GM19043 (cell line): ENCODE data around the gene DUSP9.
"Not testable (repeated sequence)": the region's sequence is repeated elsewhere in the genome, so short reads cannot be mapped to it uniquely, and the experiment has no call there.

ENCODE experiments used
- ATAC-seq: cut with Tn5 transposase; IDR thresholded peaks from one replicate; pipeline ENCODE4 v1.9.1; 2021; ENCODE audit warnings: low read depth; ENCODE audit not compliant: unreplicated experiment

Gene DUSP9

DNA sequence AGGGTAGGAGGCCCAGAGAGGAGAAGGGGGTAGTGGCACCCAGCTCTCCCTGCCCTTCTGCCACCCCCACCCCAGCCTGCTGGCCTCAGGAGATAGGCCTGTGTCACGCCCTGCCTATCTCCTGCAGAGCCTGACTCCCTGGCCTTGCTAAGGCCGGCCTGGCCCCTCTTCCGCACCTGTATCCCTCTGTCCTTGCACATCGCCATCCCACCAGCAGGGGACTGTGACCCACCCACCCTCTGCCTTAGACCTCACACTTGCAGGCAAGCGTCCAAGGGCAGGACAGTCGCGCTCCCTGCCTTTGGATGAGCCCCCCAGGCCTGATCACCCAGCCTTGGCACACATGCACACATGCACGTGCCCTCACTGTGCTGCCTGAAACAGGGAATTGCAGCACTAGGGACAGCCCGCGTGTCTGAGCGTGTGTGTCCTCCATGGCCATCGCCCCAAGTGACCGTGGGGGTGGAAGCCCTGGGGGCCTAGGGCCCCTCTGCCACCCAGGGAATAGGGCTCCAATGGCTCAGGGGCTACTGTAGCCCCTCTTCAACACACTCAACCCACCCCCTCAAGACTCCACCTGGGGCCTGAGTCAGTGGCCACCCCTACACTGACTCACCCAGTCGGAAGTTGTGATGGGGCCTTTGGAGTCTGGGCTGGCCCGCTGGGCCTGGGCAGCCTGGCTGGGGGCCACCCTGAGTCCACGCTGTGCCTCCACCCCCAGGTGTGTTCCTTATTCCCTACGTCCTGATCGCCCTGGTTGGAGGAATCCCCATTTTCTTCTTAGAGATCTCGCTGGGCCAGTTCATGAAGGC is 42.9 kb downstream of the DUSP9 start:
- no peak for ATAC-seq

DNA sequence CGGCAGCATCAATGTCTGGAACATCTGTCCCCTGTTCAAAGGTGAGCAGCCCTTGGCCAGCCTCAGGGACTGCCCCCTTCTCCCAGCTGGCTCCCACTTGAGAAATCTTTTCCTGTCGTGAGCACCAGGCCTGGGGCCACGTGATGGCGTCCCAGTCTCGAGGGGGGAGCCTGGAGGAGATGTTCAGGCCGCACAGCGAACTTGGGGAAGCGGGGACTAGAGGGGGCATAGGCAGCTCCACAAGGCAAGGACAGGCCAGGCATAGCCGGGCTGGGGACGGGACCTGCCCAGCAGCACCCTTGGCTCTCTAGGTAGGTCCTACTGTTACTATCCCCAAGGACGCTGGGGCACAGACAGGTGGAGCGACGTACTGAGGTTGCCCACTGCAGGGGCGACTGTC is 43.5 kb downstream of the DUSP9 start:
- no peak for ATAC-seq

DNA sequence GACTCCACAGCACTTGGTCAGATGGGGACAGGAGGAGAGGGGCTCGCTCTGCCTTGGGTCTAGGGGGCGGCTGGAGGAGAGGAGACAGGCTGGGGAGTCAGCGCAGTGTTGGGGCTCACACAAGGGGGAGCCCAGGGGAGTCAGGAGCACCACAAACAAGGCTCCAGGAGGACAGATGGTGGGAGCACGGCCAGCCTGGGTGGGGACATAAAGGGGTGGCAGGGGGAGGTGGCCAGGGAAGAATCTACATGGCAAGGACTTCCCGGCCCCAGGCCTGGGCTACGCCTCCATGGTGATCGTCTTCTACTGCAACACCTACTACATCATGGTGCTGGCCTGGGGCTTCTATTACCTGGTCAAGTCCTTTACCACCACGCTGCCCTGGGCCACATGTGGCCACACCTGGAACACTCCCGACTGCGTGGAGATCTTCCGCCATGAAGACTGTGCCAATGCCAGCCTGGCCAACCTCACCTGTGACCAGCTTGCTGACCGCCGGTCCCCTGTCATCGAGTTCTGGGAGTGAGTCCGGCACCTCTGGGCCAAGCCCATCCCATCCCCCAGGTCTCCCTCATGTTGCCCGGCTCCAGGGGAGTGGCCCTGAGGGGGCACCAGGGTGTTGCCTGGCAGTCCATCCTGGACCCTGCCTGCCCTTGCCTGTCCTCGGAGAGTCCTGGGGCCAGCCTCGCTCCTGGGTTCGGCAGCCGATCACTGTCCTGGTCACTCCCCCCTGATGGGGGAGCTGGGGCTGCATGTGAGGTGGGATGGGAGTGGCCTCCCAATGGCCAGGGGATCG is 44.2 kb downstream of the DUSP9 start:
- not testable (repeated sequence) for ATAC-seq

DNA sequence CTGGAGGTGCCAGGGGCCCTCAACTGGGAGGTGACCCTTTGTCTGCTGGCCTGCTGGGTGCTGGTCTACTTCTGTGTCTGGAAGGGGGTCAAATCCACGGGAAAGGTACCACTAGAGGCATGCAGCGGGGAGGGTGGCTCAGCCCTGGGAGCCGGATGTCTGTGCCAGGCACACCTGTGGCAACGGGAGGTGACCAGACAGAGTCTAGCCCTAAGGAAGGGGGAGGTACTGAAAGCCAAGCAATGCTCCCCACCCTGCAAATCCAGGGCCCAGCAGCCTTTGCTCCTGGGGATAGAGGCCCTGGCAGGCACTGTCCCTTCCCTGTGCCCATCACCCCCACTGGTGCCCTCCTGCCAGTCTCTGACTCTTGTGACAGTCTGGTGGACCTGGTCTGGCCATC is 45.0 kb downstream of the DUSP9 start:
- ATAC-seq = no peak

DNA sequence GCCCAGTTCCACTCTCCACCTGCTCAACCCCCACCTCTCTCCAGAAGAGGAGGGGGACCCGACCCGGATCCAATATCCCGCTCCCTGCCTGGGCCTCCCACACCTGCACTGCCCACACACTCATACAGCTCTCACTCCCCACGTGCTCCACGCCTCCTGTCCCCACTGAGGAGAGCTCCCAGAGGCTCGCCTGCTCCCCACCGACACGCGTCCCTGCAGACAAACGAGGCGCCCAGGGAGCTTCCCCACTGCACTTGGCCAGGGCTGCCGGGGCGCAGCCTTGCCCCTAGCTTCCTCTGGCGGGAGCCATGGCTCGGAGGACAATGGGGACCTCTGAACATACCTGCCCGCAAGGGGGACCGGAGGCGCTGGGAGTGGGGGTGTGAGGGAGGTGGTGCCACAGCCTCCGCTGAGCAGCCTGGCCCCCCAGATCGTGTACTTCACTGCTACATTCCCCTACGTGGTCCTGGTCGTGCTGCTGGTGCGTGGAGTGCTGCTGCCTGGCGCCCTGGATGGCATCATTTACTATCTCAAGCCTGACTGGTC is 45.7 kb downstream of the DUSP9 start:
- no peak for ATAC-seq

DNA sequence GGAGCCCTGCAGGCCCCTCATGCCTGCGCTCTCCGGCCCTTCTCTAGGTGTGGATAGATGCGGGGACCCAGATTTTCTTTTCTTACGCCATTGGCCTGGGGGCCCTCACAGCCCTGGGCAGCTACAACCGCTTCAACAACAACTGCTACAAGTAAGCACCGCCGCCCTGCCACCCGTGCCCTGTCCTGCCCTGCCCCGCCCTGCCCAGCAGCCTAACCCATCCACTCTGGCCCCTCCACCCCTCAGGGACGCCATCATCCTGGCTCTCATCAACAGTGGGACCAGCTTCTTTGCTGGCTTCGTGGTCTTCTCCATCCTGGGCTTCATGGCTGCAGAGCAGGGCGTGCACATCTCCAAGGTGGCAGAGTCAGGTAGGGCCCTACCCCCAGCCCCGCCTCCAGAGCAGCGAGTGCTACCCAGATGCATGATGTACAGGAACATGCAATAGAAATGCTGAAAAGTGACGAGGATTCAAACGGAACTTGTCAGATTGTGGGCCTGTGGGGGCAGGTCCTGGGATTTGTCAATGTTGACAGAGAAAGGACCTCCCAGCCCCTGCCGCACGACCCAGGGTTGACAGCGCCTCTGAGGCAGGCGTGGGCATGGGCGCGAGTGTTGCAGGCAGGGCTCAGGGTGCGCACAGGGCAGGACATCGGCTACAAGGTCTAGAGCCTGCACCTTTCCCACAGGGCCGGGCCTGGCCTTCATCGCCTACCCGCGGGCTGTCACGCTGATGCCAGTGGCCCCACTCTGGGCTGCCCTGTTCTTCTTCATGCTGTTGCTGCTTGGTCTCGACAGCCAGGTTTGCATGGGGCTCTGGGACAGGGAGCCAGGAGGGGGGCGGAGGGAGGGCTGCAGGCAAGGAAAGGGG is 46.4 kb downstream of the DUSP9 start:
- ATAC-seq = no peak

DNA sequence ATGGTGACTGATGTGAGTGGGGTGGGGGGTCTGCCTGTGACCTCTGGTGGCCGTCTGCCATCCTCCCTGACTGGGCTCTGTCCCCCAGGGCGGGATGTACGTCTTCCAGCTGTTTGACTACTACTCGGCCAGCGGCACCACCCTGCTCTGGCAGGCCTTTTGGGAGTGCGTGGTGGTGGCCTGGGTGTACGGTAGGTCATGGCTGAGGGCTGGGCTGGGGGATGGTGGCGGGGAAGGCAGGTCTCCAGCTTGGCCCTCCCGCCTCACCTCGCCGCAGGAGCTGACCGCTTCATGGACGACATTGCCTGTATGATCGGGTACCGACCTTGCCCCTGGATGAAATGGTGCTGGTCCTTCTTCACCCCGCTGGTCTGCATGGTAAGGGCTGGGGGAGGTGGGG is 47.3 kb downstream of the DUSP9 start:
- ATAC-seq = not testable (repeated sequence)

DNA sequence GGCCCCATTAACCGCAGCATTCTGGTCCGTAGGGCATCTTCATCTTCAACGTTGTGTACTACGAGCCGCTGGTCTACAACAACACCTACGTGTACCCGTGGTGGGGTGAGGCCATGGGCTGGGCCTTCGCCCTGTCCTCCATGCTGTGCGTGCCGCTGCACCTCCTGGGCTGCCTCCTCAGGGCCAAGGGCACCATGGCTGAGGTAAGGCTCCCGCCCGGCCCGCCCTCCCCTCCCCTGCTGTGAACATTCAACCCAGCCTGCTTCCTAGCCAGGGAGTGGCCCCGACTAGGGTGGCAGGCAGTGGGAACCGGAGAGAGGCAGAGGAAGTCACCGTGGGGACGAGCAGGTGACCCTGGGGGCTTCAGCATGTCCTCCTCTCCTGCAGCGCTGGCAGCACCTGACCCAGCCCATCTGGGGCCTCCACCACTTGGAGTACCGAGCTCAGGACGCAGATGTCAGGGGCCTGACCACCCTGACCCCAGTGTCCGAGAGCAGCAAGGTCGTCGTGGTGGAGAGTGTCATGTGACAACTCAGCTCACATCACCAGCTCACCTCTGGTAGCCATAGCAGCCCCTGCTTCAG is 47.8 kb downstream of the DUSP9 start:
- no peak for ATAC-seq

DNA sequence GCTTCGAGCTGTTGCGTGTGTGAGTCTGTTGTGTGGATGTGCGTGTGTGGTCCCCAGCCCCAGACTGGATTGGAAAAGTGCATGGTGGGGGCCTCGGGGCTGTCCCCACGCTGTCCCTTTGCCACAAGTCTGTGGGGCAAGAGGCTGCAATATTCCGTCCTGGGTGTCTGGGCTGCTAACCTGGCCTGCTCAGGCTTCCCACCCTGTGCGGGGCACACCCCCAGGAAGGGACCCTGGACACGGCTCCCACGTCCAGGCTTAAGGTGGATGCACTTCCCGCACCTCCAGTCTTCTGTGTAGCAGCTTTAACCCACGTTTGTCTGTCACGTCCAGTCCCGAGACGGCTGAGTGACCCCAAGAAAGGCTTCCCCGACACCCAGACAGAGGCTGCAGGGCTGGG is 49.1 kb downstream of the DUSP9 start:
- no peak for ATAC-seq

DNA sequence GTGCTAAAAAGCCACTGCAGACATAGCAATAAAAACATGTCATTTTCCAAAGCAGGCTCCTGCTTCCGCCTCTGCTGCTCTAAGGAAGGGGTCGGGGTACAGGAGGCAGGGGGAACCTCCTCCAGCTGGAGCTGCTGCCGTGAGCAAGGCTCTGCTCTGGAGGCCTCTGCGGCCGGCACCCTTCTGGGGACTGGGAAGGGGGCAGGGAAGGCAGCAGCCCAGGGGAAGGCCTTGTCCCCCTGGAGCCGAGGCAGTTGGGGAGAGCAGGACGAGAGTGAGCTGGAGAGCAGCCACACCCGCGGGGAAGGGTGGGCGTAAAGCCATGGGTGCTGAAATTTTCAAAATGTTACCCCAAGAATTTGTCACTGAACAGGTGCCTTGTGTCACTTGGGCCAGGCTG is 49.5 kb downstream of the DUSP9 start:
- not testable (repeated sequence) for ATAC-seq

DNA sequence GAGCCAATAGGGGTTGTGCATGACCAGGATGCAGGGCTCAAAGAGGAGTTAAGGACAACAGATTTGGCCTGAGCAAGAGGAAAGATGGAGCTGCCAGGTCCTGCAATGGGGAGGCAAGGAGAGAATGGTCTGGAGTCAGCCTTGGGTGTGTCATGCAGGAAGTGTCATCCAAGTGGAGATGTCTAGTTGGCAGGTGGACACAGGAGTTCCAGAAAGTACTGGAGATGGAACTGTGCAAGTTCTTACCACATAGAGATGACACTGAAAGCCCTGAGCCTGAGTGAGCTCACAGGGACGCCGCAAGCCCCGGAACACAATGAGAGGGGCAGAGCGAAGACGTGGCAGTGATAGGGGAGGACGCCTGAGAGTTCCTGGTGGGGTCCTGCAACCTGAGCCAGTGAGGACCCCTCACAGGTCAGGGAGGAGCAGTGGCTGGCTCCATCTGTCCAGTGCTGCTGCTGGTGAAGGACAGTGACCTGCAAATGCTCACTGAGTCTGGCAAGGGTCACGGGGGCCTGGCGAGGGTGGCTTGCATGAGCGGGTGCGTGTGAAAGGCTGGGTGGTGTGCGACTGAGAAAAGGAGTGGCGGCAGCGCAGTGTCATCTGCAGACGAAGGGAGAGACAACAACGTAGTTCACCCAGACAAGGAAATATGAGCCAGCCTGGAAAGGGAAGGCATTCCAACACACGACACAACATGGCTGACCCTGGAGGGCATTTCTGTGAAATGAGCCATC is 50.2 kb downstream of the DUSP9 start:
- ATAC-seq = not testable (repeated sequence)

DNA sequence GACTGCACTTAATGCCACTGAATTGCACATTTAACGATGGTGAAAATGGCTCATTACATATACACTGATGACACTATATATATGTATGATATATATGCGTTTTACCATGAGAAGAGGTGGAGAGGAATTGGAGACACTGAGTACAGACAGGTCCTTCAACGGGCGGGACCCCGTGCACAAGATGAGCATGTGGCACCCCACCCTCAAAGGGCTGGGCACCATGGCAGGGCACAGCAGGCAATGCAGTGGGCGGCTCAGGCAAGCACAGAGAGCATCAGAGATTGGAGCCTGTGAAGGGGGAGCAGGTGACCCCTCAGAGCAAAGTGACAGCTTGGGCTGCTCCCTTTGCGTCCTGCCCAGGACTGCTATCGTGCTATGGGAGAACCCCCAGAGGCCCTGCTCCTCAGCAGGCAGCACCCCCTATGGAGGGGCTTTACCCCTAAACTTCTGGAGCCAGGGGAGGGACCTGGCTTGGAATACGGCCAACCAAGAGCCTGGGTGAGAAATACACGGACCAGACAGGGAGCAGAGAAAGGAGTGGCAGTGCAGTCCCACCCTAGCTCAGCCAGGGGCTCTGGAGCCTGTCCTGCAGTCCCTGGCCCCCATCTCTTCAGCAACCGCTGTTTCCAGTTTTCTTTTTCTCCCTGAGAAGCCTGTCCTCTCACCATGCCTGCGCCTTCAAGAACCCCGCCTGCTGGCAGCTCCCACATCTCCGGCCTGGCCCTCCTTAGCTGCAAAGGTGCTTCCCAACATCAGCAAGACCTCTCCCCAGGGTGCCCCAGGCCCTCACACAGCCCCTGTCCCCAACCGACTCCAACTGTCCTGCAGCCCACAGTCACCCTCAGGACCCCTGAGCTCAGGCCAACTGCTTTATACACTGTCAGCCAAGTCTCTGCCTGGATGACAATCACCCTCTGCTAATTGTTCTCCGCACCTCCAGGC is 51.2 kb downstream of the DUSP9 start:
- ATAC-seq = no peak

DNA sequence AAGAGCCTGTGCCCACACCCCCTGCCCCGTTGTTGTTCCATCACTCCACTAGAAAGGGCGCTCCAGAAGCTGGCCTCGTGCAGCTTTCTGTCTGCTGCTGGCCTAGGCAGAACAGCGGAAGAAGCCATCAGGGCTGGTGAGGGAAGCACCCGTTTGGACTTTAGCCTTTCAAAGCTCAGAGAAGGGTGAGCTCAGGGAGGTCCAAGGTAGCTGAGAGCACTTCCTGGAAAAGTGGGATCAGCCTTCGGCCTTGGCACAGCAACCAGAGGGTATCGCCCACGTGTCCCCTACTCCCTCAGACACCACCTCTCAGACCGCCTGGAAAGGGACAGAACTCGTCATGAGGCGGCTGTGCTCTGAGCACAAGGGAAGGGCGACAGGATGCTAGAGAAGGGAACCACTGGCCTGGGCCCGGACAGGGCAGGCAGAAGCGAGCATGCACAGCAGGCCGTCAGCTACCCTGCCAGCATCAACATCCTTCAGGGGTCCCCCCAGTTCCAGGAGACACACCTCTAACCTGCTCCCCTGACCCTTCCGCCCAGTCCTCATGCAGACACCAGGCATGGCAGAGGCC is 52.3 kb downstream of the DUSP9 start:
- not testable (repeated sequence) for ATAC-seq

DNA sequence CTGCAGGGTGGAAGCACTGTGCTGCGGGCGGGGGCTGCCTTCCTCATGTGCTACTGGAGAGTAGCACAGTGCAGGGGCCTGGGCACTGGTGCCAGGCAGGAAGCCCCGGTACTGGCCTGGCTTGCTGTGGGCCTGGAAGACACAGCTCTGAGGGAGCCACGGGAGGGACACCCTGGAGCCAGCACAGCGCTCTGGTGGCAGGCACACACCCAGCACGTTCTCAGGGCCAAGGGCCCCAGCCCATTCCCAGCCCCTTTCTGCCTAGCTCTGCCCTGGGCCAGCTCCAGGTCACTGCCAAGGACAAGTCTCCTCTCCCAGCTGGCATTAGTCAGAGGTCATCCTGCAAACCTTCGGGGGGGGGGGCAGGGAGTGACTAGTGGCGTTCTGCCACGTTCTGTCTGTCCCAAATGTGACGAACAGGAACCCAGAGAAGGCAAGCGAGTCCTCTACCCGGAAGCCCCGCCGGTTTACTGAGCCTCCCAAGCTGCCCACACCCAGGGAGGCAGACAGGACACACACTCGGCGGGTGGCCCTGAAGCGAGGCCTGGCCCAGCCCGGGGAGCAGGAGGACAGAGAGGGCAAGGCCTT is 52.9 kb downstream of the DUSP9 start:
- ATAC-seq = not testable (repeated sequence)

DNA sequence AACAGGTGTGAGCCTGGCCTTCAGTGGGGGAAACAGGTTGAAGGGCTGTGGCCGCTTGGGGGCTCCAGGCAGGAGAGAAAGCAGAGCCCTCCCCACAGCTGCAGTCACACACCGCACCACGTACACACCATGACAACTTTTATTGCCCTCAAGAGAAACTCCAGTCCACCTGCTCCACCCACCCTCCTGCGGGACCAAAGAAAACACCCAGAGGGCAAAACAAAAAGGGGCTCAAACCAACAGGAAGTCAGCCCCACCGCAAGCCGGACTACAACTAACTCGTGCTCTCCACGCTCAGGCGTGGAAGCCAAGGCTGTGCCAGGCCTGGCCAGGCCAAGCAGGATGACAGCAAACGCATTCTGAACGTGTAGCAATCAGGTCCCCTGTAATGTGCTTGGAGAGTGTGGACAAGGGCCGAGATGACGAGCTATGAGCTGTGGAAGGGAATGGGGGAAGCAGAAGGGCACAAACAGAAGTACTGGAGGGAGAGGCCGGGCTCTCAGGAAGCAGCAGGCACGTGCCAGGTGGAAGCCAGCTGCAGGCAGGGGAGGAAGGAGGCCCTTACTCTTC is 53.5 kb downstream of the DUSP9 start:
- ATAC-seq = no peak
